Chondrocyte (in vitro differentiated cells): ENCODE data around the gene PRSS36. TPM values are rescaled to one million over a fixed set of nuclear protein-coding genes. Genes with fewer than 3 reads are reported as not detected.
"Not testable (repeated sequence)": the region's sequence is repeated elsewhere in the genome, so short reads cannot be mapped to it uniquely, and the experiment has no call there.

Experiments
- DNase-seq: peaks from one replicate; pipeline ENCODE4 v3.0.0; 2021; ENCODE audit warnings: mixed read lengths, low spot score
- H3K27ac Mint-ChIP-seq: one replicate; pipeline ENCODE4 v1.8.0; 2021; ENCODE audit warnings: mild to moderate bottlenecking, moderate library complexity, mixed read lengths; ENCODE audit not compliant: unreplicated experiment
- H3K27me3 Mint-ChIP-seq: 2 replicates; pipeline ENCODE4 v1.8.0; 2021; ENCODE audit warnings: low read depth, mixed read lengths
- H3K36me3 Mint-ChIP-seq: 2 replicates; pipeline ENCODE4 v1.8.0; 2021; ENCODE audit warnings: low read depth, mixed read lengths
- H3K4me1 Mint-ChIP-seq: 2 replicates; pipeline ENCODE4 v1.8.0; 2021; ENCODE audit warnings: low read depth, mild to moderate bottlenecking, mixed read lengths
- H3K4me3 Mint-ChIP-seq: one replicate; pipeline ENCODE4 v1.8.0; 2021; ENCODE audit warnings: mild to moderate bottlenecking, moderate library complexity, mixed read lengths; ENCODE audit not compliant: unreplicated experiment
- H3K9me3 Mint-ChIP-seq: 2 replicates; pipeline ENCODE4 v1.8.0; 2021; ENCODE audit warnings: low read depth, mixed read lengths
- CTCF ChIP-seq: fragments of 200-600 bp; sonication (generic); IDR thresholded peaks from 2 replicates; pipeline ENCODE4 v1.5.0; 2021; ENCODE audit warnings: antibody characterized with exemption, mild to moderate bottlenecking, moderate library complexity
- total RNA-seq: library from RNA; stranded (reverse); gene quantifications from 3 replicates; pipeline ENCODE4 v1.2.1, GENCODE V29; 2021

PRSS36 gene
- total RNA-seq, 1 donor from 2014 or later = 0.35 TPM

GRCh38 chr16:31143011-31143693, 6.7 kb downstream of the PRSS36 start:
- no peak for TF ChIP-seq CTCF
- H3K4me3 Mint-ChIP-seq = peak overlapping the region; percentile 22
- H3K27me3 Mint-ChIP-seq = peaks cover 14% of the 10 kb centered on the region
- no peak overlapping the region for H3K27ac Mint-ChIP-seq
- DNase-seq = no peak
- no peaks in the 10 kb centered on the region for H3K36me3 Mint-ChIP-seq
- H3K4me1 Mint-ChIP-seq = peaks cover 23% of the 10 kb centered on the region
- H3K9me3 Mint-ChIP-seq = no peaks in the 10 kb centered on the region

GRCh38 chr16:31142109-31143010, 7.5 kb downstream of the PRSS36 start:
- peak overlapping the region; percentile 92 for H3K27ac Mint-ChIP-seq
- H3K4me1 Mint-ChIP-seq = peaks cover 23% of the 10 kb centered on the region
- DNase-seq = peak; percentile 99
- H3K4me3 Mint-ChIP-seq = peak overlapping the region; percentile 64
- no peaks in the 10 kb centered on the region for H3K36me3 Mint-ChIP-seq
- peak; percentile 98 for TF ChIP-seq CTCF
- no peaks in the 10 kb centered on the region for H3K9me3 Mint-ChIP-seq
- peaks cover 6% of the 10 kb centered on the region for H3K27me3 Mint-ChIP-seq

GRCh38 chr16:31141489-31142108, 8.3 kb downstream of the PRSS36 start:
- peak overlapping the region; percentile 64 for H3K4me3 Mint-ChIP-seq
- H3K4me1 Mint-ChIP-seq = peaks cover 23% of the 10 kb centered on the region
- H3K36me3 Mint-ChIP-seq = no peaks in the 10 kb centered on the region
- DNase-seq = no peak
- TF ChIP-seq CTCF = no peak
- peaks cover 3% of the 10 kb centered on the region for H3K27me3 Mint-ChIP-seq
- H3K27ac Mint-ChIP-seq = peak overlapping the region; percentile 92
- H3K9me3 Mint-ChIP-seq = no peaks in the 10 kb centered on the region

GRCh38 chr16:31141071-31141469, 8.8 kb downstream of the PRSS36 start:
- DNase-seq, H3K4me3 Mint-ChIP-seq, H3K9me3 Mint-ChIP-seq, H3K36me3 Mint-ChIP-seq, H3K27me3 Mint-ChIP-seq: not testable (repeated sequence)
- H3K27ac Mint-ChIP-seq = peak overlapping the region; percentile 92
- peaks cover 23% of the 10 kb centered on the region for H3K4me1 Mint-ChIP-seq

- no peaks in the 10 kb centered on the region for H3K27me3 Mint-ChIP-seq
- no peak for DNase-seq
- no peaks in the 10 kb centered on the region for H3K9me3 Mint-ChIP-seq
- no peak overlapping the region for H3K4me3 Mint-ChIP-seq
- H3K36me3 Mint-ChIP-seq = no peaks in the 10 kb centered on the region
- H3K4me1 Mint-ChIP-seq = peaks cover 26% of the 10 kb centered on the region
- no peak for TF ChIP-seq CTCF
- H3K27ac Mint-ChIP-seq = no peak overlapping the region
Observed at GRCh38 chr16:31138621-31139578, 11.0 kb downstream of the PRSS36 start.

GRCh38 chr16:31136822-31137499, 12.9 kb downstream of the PRSS36 start:
- H3K4me3 Mint-ChIP-seq, H3K36me3 Mint-ChIP-seq, DNase-seq, H3K27me3 Mint-ChIP-seq, H3K27ac Mint-ChIP-seq, H3K9me3 Mint-ChIP-seq: not testable (repeated sequence)
- peaks cover 24% of the 10 kb centered on the region for H3K4me1 Mint-ChIP-seq
